Measurements from ENCODE around the gene TMCO4.

- TF ChIP-seq, protein P1, sequence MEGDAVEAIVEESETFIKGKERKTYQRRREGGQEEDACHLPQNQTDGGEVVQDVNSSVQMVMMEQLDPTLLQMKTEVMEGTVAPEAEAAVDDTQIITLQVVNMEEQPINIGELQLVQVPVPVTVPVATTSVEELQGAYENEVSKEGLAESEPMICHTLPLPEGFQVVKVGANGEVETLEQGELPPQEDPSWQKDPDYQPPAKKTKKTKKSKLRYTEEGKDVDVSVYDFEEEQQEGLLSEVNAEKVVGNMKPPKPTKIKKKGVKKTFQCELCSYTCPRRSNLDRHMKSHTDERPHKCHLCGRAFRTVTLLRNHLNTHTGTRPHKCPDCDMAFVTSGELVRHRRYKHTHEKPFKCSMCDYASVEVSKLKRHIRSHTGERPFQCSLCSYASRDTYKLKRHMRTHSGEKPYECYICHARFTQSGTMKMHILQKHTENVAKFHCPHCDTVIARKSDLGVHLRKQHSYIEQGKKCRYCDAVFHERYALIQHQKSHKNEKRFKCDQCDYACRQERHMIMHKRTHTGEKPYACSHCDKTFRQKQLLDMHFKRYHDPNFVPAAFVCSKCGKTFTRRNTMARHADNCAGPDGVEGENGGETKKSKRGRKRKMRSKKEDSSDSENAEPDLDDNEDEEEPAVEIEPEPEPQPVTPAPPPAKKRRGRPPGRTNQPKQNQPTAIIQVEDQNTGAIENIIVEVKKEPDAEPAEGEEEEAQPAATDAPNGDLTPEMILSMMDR (IDR thresholded peaks at IDR 0.05): no peak
- TF ChIP-seq POLR2A (IDR thresholded peaks at IDR 0.05): no peak
These were observed 45.2 kb downstream of the TMCO4 start for GRCh38 chr1:19754482-19754881.
